GM12878 (cell line): ENCODE data around the gene PRR5L.

Experiments
- BACH1 ChIP-seq: fragments of 450-650 bp; IDR thresholded peaks from 2 replicates; pipeline ENCODE4 v1.6.1; 2017; ENCODE audit warnings: mild to moderate bottlenecking, borderline replicate concordance
- EED ChIP-seq: sonication (generic); IDR thresholded peaks from 2 replicates; pipeline ENCODE4 v1.6.1; 2016; ENCODE audit warnings: antibody characterized with exemption, low read depth
- EP300 ChIP-seq, 2 experiments: fragments of 150-350 bp in 1 of 2; IDR thresholded peaks; 2 replicates each; pipeline ENCODE4 v1.6.1; 2011 to 2012; ENCODE audit warnings: low read depth in 2 of 2, low read length in 2 of 2, borderline replicate concordance in 1 of 2, improper control_type of control experiment in 1 of 2, inconsistent platforms in 1 of 2; ENCODE audit not compliant: control insufficient read depth in 1 of 2
- FOXK2 ChIP-seq: fragments of 450-650 bp; IDR thresholded peaks from 2 replicates; pipeline ENCODE4 v1.6.1; 2017; ENCODE audit warnings: mild to moderate bottlenecking, moderate library complexity
- KAT2A ChIP-seq: conservative IDR thresholded peaks from 2 replicates; pipeline ENCODE4 v1.6.1; 2011; ENCODE audit warnings: low read depth, low read length; ENCODE audit not compliant: control insufficient read depth
- MTA2 ChIP-seq: fragments of 450-650 bp; IDR thresholded peaks from 2 replicates; pipeline ENCODE4 v1.6.1; 2016; ENCODE audit warnings: low read depth, mild to moderate bottlenecking, moderate library complexity
- NFYB ChIP-seq: IDR thresholded peaks from 2 replicates; pipeline ENCODE4 v1.6.1; 2011; ENCODE audit warnings: low read depth, mild to moderate bottlenecking, low read length, improper control_type of control experiment, moderate library complexity; ENCODE audit not compliant: insufficient read depth
- POLR2A ChIP-seq: IDR thresholded peaks from 2 replicates; pipeline ENCODE4 v1.6.1; 2011; ENCODE audit warnings: low read depth, mild to moderate bottlenecking, low read length
- SIN3A ChIP-seq: IDR thresholded peaks from 2 replicates; pipeline ENCODE4 v1.6.1; 2012; ENCODE audit warnings: low read depth, low read length, improper control_type of control experiment
- SP1 ChIP-seq: IDR thresholded peaks from one replicate; pipeline ENCODE4 v1.6.1; 2011; ENCODE audit warnings: low read depth, low read length
- TF ChIP-seq, protein P1 (sequence below): fragments of 150-350 bp; IDR thresholded peaks from 2 replicates; pipeline ENCODE4 v1.6.1; 2014; ENCODE audit warnings: mild to moderate bottlenecking, low read depth, low read length
- TF ChIP-seq, protein P2 (sequence below): IDR thresholded peaks from 2 replicates; pipeline ENCODE4 v1.6.1; 2011; ENCODE audit warnings: mild to moderate bottlenecking, low read depth, low read length, moderate library complexity; ENCODE audit not compliant: insufficient replicate concordance
- TF ChIP-seq, protein P3 (sequence below), 3 experiments: IDR thresholded peaks in 2 of 3; conservative IDR thresholded peaks in 1 of 3; 2 replicates each; pipeline ENCODE4 v1.5.1; 2011; ENCODE audit warnings: low read depth in 3 of 3, low read length in 3 of 3, mild to moderate bottlenecking in 3 of 3, control low read depth in 2 of 3, moderate library complexity in 2 of 3, inconsistent platforms in 1 of 3, mixed read lengths in 1 of 3; ENCODE audit not compliant: control insufficient read depth in 2 of 3, insufficient read depth in 1 of 3; ENCODE audit errors: extremely low read depth in 1 of 3
- TF ChIP-seq, protein P4 (sequence below): IDR thresholded peaks from 2 replicates; pipeline ENCODE4 v1.6.1; 2011; ENCODE audit warnings: low read depth, mild to moderate bottlenecking, low read length, moderate library complexity, borderline replicate concordance; ENCODE audit errors: extremely low read depth

DNA sequence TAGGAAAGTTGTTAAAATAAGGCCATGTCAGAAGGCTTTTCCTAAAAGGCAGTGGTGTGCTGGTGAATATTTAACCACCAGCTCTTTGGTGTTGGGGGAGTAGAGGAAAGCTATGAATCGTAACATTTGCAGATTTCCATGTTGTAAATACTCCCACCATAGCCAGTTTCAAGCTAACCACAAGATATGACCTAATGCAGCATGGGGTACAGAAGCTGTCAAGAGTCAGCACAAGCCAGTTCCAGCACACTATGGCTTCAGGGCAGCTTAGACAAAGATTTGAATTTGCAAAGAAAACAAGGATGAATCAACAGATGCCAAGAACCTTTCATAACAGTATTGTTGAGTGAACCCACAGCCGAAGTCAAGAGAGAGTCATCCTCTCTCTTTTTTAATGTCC is 46.8 kb upstream of the PRR5L start:
- TF ChIP-seq NFYB, result no peak
- TF ChIP-seq, protein P1, sequence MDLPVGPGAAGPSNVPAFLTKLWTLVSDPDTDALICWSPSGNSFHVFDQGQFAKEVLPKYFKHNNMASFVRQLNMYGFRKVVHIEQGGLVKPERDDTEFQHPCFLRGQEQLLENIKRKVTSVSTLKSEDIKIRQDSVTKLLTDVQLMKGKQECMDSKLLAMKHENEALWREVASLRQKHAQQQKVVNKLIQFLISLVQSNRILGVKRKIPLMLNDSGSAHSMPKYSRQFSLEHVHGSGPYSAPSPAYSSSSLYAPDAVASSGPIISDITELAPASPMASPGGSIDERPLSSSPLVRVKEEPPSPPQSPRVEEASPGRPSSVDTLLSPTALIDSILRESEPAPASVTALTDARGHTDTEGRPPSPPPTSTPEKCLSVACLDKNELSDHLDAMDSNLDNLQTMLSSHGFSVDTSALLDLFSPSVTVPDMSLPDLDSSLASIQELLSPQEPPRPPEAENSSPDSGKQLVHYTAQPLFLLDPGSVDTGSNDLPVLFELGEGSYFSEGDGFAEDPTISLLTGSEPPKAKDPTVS, result no peak
- TF ChIP-seq, protein P2, sequence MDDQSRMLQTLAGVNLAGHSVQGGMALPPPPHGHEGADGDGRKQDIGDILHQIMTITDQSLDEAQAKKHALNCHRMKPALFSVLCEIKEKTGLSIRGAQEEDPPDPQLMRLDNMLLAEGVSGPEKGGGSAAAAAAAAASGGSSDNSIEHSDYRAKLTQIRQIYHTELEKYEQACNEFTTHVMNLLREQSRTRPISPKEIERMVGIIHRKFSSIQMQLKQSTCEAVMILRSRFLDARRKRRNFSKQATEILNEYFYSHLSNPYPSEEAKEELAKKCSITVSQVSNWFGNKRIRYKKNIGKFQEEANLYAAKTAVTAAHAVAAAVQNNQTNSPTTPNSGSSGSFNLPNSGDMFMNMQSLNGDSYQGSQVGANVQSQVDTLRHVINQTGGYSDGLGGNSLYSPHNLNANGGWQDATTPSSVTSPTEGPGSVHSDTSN, result no peak
- peak; percentile 50; the same call in 1 of the 2 replicates for TF ChIP-seq EED
- TF ChIP-seq KAT2A, result no peak
- no peak for TF ChIP-seq FOXK2
- TF ChIP-seq SIN3A, result no peak
- TF ChIP-seq, protein P3, sequence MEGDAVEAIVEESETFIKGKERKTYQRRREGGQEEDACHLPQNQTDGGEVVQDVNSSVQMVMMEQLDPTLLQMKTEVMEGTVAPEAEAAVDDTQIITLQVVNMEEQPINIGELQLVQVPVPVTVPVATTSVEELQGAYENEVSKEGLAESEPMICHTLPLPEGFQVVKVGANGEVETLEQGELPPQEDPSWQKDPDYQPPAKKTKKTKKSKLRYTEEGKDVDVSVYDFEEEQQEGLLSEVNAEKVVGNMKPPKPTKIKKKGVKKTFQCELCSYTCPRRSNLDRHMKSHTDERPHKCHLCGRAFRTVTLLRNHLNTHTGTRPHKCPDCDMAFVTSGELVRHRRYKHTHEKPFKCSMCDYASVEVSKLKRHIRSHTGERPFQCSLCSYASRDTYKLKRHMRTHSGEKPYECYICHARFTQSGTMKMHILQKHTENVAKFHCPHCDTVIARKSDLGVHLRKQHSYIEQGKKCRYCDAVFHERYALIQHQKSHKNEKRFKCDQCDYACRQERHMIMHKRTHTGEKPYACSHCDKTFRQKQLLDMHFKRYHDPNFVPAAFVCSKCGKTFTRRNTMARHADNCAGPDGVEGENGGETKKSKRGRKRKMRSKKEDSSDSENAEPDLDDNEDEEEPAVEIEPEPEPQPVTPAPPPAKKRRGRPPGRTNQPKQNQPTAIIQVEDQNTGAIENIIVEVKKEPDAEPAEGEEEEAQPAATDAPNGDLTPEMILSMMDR (IDR thresholded peaks at IDR 0.05 in 2 of 3, conservative IDR thresholded peaks at IDR 0.05 in 1 of 3; ENCODE audit: control insufficient read depth in 2 of 3, extremely low read depth in 1 of 3, insufficient read depth in 1 of 3, low read depth in 3 of 3, low read length in 3 of 3), result no peak
- TF ChIP-seq EP300 (IDR thresholded peaks at IDR 0.05; ENCODE audit: borderline replicate concordance in 1 of 2, control insufficient read depth in 1 of 2, low read depth in 2 of 2, low read length in 2 of 2), result no peak
- TF ChIP-seq SP1, result no peak
- TF ChIP-seq, protein P4, sequence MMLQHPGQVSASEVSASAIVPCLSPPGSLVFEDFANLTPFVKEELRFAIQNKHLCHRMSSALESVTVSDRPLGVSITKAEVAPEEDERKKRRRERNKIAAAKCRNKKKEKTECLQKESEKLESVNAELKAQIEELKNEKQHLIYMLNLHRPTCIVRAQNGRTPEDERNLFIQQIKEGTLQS, result no peak
- no peak for TF ChIP-seq MTA2
- no peak for TF ChIP-seq BACH1
- TF ChIP-seq POLR2A, result no peak
